GM18858 (cell line): ENCODE results near the gene RAB3GAP1.
A peak's percentile ranks its signal among the peaks of the same experiment; 100 is the strongest.
"Not testable (repeated sequence)": the region's sequence is repeated elsewhere in the genome, so short reads cannot be mapped to it uniquely, and the experiment has no call there.

Experiments used
- ATAC-seq: cut with Tn5 transposase; IDR thresholded peaks from one replicate; pipeline ENCODE4 v1.9.1; 2021; ENCODE audit not compliant: unreplicated experiment

Gene RAB3GAP1

DNA sequence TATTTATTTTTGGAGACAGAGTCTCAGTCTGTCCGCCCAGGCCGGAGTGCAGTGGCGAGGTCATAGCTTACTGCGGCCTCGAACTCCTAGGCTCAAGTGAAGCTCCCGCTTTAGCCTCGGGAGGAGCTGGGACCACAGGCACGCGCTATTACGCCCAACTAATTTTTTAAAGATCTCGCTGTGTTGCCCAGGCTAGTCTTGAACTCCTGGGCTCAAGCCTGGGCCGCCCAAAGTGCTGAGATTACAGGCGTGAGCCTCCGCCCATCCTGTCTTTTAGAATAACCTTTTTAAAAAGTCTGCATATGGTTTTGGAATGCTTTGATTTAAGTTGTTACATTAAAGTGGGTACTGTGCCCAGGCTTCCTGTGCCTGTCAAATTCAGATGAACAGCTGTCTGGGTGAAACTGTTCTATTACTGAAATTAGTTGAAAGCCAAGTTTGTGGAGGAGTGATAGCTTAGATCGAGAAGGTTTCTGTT lies 944 bp downstream of the RAB3GAP1 start:
- ATAC-seq = peak; percentile 46

- ATAC-seq = no peak
These were observed 3.2 kb downstream of the RAB3GAP1 start for GRCh38 chr2:135055182-135055786.

DNA sequence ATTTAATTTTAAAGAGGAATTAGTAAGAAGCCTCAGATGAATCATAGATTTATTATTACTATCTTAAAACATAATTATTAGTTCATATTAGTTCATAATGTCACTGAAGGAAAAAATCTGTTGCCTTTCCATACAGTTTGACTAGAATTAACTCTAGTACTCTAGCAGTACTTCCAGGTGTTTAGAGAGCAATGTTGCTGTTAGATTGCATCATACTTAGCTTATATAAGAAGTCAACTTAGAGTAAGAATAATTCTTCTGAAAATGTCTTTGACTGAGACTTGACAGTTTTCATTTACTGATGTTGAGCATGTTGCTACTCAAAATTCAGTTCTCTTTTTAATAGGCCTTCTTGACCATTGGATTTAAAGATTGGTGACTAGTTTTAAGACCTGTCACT lies 4.7 kb downstream of the RAB3GAP1 start:
- no peak for ATAC-seq

- no peak for ATAC-seq
These were observed 7.5 kb downstream of the RAB3GAP1 start for GRCh38 chr2:135059577-135059976.

DNA sequence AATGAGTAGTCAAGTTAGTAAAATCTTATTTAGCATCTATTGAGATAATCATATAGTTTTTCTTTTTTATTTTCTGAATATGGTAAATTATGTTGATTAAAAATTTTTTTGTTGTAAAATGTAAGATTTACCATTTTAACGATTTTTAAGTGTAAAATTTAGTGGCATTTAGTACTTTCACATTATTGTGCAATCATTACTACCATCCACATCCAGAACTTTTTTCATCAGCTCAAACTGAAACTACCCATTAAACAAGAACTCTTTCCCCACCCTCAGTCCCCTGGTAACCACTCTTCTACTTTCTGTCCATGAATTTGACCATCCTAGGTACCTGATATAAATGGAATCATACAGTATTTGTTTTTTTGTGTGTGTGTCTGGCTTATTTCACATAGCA lies 11.1 kb downstream of the RAB3GAP1 start:
- ATAC-seq = no peak

- ATAC-seq = no peak
These were observed 12.1 kb downstream of the RAB3GAP1 start for GRCh38 chr2:135064149-135064548.

GRCh38 chr2:135066710-135067109 lies 14.6 kb downstream of the RAB3GAP1 start:
- no peak for ATAC-seq

- ATAC-seq = no peak
These were observed 20.3 kb downstream of the RAB3GAP1 start for GRCh38 chr2:135072125-135072997.

DNA sequence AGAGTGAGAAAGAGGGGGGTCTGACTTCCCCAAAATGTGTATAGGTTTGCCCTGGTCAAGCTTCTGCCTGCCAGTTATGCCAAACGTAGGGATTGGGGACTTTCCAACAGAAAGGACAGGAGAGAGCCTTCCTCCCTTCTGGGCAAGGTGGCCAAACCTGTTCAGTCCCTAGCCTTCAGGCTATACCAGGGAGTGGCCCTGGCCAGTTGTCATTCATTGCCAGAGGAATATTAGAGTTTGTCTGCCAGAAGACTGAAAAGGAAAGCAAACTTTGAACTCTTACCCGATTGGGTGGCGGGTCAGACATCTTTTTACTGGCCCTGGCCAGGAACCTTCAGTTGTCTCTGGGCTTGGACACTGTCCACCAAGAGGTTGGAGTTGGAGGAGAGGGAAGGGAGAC lies 22.1 kb downstream of the RAB3GAP1 start:
- no peak for ATAC-seq

DNA sequence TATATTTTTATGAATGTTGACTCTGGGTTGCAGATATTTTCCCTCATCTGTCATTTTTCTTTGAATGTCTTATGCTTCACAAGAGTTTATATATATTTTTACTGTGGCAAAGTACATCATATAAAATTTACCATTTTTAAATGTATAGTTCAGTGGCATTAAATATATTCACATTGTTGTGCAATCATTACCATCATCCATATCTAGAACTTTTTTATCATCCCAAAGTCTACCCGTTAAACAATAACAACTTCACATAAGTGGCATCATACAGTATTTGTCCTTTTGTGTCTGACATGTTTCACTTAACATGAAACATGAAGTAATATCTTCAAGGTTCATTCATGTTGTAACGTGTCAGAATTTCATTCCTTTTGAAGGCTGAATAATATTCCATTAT lies 24.5 kb downstream of the RAB3GAP1 start:
- no peak for ATAC-seq

DNA sequence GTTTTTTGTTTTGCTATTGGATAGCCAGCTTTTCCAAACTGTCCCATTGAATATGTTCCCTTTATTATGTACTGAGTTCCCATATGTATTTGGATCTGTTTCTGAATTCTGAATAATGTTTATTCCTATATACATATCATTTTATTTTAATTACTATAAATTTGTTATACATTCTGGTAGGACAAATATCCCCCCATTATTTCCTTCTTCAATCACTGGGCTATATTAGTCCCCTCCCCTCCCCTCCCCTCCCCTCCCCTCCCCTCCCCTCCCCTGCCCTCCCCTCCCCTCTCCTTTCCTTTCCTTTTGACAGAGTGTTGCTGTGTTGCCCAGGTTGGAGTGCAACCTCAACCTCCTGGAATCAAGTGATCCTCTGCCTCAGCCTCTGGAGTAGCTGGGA lies 26.3 kb downstream of the RAB3GAP1 start:
- ATAC-seq = no peak

DNA sequence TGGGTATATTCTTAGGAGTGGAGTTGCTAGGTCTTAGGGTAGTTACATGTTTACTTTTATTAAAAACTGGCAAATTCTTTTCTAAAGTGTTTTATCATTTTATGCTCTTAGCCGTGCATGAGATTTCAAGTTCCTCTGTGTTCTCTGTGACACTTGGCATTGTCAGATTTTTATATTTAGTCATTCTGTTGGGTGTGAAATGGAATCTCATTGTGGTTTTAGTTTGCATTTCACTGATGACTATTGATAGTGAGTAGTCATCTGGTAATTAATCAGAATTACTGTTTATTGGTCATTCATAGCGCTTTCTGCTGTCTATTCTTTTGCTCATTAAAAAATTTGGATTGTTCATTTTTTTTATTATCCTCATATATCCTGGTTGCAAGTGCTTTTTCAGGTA lies 34.1 kb downstream of the RAB3GAP1 start:
- no peak for ATAC-seq

GRCh38 chr2:135089597-135089996 lies 37.5 kb downstream of the RAB3GAP1 start:
- ATAC-seq = not testable (repeated sequence)

DNA sequence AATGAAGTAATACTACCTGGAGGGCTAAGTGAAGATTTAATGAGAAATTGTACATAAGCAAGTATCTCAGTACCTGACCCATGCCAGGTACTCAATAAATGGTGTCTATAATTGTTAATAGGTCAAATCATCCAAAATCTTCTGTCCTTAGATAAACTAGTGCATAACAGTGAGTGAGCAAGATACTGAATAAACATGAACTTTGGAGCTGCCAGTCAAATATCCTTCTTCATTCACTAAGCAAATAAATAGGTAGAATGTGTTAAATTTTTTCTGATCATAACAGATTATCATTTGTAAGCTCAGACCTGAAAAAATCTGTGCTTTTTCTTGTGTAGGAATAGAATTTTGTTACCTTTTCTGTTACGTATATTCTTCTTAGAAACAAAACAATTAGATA lies 39.6 kb downstream of the RAB3GAP1 start:
- no peak for ATAC-seq

DNA sequence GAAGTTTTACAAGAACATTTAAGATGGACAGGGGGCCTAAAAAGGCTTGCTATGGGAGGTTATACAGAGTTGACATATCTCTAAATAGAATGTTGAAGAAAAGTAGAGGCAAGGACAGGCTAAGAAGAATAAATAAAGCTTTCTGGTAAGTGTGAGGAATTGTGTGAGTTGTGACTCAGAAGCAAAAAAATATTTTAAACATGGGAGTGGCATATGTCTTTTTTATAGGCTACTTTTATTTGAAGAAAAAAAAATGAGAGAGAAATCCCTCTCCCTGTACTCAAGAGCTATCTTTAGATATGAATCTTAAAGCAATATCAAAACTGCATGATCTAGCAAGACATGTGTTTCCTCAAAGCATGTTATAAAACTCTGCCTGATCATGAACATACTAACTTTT lies 41.1 kb downstream of the RAB3GAP1 start:
- no peak for ATAC-seq

GRCh38 chr2:135093670-135094330 lies 41.7 kb downstream of the RAB3GAP1 start:
- ATAC-seq = no peak

DNA sequence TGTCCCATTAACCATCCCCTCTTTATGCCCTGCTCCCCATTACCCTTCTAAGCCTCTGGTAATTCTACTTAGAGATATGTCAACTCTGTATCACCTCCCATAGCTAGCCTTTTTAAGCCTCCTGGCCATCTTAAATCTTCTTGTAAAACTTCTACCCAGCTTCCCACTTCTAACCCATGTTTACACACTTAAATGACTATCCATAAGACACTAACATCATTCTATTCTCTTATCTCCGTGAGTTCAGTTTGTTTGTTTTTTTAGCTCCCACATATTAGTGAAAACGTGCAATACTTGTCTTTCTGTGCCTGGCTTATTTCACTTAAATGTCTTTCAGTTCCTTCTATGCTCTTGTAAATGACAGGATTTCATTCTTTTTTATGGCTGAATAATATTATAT lies 42.4 kb downstream of the RAB3GAP1 start:
- no peak for ATAC-seq

GRCh38 chr2:135095591-135095990 lies 43.5 kb downstream of the RAB3GAP1 start:
- ATAC-seq = no peak

DNA sequence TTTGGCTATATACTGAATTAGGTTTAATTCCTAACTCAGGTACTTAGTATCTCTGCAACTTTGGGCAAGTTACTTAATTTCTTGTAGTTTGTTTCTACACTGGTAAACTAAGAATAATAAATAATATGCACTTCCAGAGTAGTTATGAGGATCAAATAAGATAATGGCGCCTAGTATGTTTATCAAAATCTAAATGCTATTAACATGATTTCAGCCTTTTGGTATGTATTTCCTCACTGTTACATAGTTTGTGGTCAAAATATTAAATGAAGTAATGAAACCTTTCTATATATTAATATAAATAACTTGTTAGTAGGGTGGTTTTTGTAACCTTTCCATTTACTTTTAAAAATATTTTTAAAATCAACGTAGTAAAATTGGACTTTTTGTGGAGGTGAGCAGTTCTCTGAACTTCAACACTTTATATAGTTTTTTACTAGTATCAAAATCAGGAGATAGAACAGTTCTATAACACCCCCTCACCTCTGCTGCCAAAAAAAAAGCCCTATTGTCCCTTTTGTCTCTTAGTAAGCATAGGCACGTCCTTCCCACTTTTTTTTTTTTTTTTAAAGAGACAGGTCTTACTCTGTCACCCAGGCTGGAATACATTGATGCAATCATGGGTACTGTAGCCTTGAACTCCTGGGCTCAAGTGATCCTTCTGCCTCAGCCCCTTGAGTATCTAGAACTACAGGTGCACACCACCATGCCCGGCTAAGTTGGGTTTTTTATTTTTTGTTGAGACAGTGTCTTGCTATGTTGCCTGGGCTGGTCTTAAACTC lies 44.8 kb downstream of the RAB3GAP1 start:
- no peak for ATAC-seq

GRCh38 chr2:135097532-135098231 lies 45.6 kb downstream of the RAB3GAP1 start:
- no peak for ATAC-seq
